HG02870 (cell line): ENCODE measurements around the gene FGD4.

Source experiments
- ATAC-seq: cut with Tn5 transposase; IDR thresholded peaks from one replicate; pipeline ENCODE4 v1.9.1; 2021; ENCODE audit warnings: mild to moderate bottlenecking, moderate library complexity; ENCODE audit not compliant: unreplicated experiment

The FGD4 gene

GRCh38 chr12:32659908-32660440 lies 260.6 kb downstream of the FGD4 start:
- ATAC-seq: no peak

- no peak for ATAC-seq
Measured at GRCh38 chr12:32661706-32662105, 262.3 kb downstream of the FGD4 start.

- no peak for ATAC-seq
Measured at GRCh38 chr12:32662665-32663064, 263.3 kb downstream of the FGD4 start.

GRCh38 chr12:32666018-32666417 lies 266.7 kb downstream of the FGD4 start:
- ATAC-seq: no peak

GRCh38 chr12:32669584-32669983 lies 270.2 kb downstream of the FGD4 start:
- no peak for ATAC-seq

- no peak for ATAC-seq
Measured at GRCh38 chr12:32671930-32672780, 272.8 kb downstream of the FGD4 start.

GRCh38 chr12:32679091-32679919 lies 279.9 kb downstream of the FGD4 start, which contains the start of gene DNM1L:
Gene DNM1L (plus strand): TSS chr12:32679301. CDS start chr12:32679364, 63 bp downstream.
- ATAC-seq: peak; percentile 89

- no peak for ATAC-seq
Measured at GRCh38 chr12:32679920-32680237, 280.5 kb downstream of the FGD4 start.

GRCh38 chr12:32680787-32681186 lies 281.4 kb downstream of the FGD4 start:
- no peak for ATAC-seq

- no peak for ATAC-seq
Measured at GRCh38 chr12:32681272-32681671, 281.9 kb downstream of the FGD4 start.

- ATAC-seq: no peak
Measured at GRCh38 chr12:32686340-32686739, 287.0 kb downstream of the FGD4 start.

- no peak for ATAC-seq
Measured at GRCh38 chr12:32688786-32689185, 289.4 kb downstream of the FGD4 start.

GRCh38 chr12:32690927-32691326 lies 291.6 kb downstream of the FGD4 start:
- ATAC-seq: no peak

- peak; percentile 57 for ATAC-seq
Measured at GRCh38 chr12:32692358-32692757, 293.0 kb downstream of the FGD4 start.

- ATAC-seq: no peak
Measured at GRCh38 chr12:32693036-32693435, 293.7 kb downstream of the FGD4 start.
